BJ (cell line): ENCODE results near the gene GALNT2. TPM values are rescaled to one million over a fixed set of nuclear protein-coding genes. Genes with fewer than 3 reads are reported as not detected.

Experiments
- CTCF ChIA-PET: fragments of 350-600 bp; formaldehyde crosslinking; extraction: SDS; loops from one replicate; lab custom pipeline; 2021; ENCODE audit warnings: antibody characterized with exemption, inconsistent platforms; lab: Yijun Ruan, JAX
- POLR2A ChIA-PET: fragments of 300-600 bp; sonication (Branson Sonifier 250); formaldehyde crosslinking; extraction: SDS; loops from one replicate; lab custom pipeline; 2021; ENCODE audit warnings: antibody characterized with exemption; lab: Charles Lee
- DNase-seq: peaks from one replicate; pipeline ENCODE4 v3.0.0-alpha.2; 2011; ENCODE audit warnings: low read depth
- H3K27me3 ChIP-seq: 2 replicates; pipeline ENCODE4 v1.6.0; 2011; ENCODE audit warnings: low read length; ENCODE audit not compliant: control insufficient read depth, insufficient read depth
- H3K36me3 ChIP-seq: 2 replicates; pipeline ENCODE4 v1.5.1; 2011; ENCODE audit warnings: low read length; ENCODE audit not compliant: control insufficient read depth, insufficient read depth
- H3K4me3 ChIP-seq: 2 replicates; pipeline ENCODE4 v1.5.1; 2011; ENCODE audit warnings: low read depth, mild to moderate bottlenecking, control low read depth, low read length
- polyA plus RNA-seq: library from polyadenylated mRNA; depleted of rRNA; stranded (reverse); fragments of >200 nt; gene quantifications from 2 replicates; pipeline ENCODE4 v1.2.3, GENCODE V29; 2011
- TF ChIP-seq, protein P1 (sequence below): IDR thresholded peaks from 2 replicates; pipeline ENCODE4 v1.5.1; 2011; ENCODE audit warnings: low read depth, mild to moderate bottlenecking, control low read depth, inconsistent platforms, low read length, moderate library complexity; ENCODE audit not compliant: insufficient read depth

Gene GALNT2
- polyA plus RNA-seq, 1 experiment, result 90.9 TPM

DNA sequence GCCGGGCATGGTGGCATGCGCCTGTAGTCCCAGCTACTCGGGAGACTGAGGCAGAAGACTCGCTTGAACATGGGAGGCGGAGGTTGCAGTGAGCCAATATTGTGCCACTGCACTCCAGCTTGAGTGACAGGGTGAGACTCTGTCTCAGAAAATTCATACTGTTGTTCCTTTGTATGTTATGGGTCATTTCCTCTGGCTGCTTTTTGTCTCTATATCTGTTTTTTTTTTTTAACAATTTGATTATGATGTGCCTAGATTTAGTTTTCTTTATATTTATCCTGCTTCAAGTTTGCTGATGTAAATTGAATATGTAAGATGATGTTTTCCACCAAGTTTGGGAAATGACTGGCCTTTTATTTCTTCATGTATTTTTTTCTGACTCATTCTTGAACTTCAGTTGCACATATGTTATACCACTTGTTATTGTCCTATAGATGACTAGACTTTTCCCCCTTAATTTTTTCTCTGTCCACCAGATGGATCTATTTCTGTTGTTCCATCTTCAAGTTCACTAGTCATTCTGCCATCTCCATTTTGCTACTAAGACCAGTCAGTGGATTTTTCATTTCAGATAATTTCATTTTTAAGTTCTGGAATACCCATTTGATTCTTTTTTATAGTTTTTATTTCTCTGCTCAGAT, 173.5 kb downstream of the GALNT2 start:
- ChIA-PET CTCF (interaction anchor here (1.2 kb wide), 1 partner anchor 15 kb away, joined by 3 read pairs; no protein-coding TSS in a partner anchor), POLR2A (no interaction called here)
- TF ChIP-seq, protein P1, sequence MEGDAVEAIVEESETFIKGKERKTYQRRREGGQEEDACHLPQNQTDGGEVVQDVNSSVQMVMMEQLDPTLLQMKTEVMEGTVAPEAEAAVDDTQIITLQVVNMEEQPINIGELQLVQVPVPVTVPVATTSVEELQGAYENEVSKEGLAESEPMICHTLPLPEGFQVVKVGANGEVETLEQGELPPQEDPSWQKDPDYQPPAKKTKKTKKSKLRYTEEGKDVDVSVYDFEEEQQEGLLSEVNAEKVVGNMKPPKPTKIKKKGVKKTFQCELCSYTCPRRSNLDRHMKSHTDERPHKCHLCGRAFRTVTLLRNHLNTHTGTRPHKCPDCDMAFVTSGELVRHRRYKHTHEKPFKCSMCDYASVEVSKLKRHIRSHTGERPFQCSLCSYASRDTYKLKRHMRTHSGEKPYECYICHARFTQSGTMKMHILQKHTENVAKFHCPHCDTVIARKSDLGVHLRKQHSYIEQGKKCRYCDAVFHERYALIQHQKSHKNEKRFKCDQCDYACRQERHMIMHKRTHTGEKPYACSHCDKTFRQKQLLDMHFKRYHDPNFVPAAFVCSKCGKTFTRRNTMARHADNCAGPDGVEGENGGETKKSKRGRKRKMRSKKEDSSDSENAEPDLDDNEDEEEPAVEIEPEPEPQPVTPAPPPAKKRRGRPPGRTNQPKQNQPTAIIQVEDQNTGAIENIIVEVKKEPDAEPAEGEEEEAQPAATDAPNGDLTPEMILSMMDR, result no peak
- DNase-seq, result no peak
- no peak overlapping the region for H3K4me3 ChIP-seq
- H3K27me3 ChIP-seq, result no peaks in the 10 kb centered on the region
- peaks cover 8% of the 10 kb centered on the region for H3K36me3 ChIP-seq

DNA sequence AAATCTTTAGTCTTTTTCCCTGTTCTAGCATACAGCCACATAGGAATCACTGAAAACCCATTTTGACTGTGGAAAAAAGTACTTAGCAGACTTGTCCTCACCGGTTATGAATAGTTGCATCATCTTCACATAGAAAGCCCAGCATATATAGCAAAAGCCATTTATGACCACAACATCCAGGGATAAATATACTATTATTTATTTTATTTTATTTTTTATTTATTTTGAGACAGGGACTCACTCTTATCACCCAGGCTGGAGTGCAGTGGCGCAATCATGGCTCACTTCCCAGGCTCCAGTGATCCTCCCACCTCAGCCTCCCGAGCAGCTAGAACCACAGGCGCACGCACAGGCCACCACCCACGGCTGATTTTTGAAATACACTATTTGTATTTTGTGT, 175.3 kb downstream of the GALNT2 start:
- ChIA-PET CTCF (no interaction called here), POLR2A (no interaction called here)
- peaks cover 14% of the 10 kb centered on the region for H3K36me3 ChIP-seq
- no peak overlapping the region for H3K4me3 ChIP-seq
- no peaks in the 10 kb centered on the region for H3K27me3 ChIP-seq
- no peak for DNase-seq
- TF ChIP-seq, protein P1, result no peak

DNA sequence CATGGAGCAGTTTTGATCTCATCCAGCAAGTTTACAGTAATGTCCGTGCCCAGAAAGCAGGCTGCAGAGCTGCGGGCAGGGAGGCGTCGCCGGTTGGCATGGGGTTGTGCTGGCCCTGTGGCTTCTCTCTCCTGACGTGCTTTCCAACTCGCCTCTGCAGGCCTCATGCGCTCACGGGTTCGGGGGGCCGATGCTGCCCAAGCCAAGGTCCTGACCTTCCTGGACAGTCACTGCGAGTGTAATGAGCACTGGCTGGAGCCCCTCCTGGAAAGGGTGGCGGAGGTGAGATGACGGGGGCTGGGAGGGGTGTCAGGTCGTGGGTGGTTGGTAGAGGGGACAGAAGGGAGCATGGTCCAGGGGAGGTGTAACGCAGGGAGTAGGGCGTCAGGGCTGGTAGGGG, 176.1 kb downstream of the GALNT2 start:
- DNase-seq, result no peak
- TF ChIP-seq, protein P1, result no peak
- ChIA-PET CTCF (no interaction called here), POLR2A (no interaction called here)
- Histone ChIP-seq H3K27me3 (no peaks in the 10 kb centered on the region), H3K36me3 (peaks cover 16% of the 10 kb centered on the region), H3K4me3 (no peak overlapping the region)

DNA sequence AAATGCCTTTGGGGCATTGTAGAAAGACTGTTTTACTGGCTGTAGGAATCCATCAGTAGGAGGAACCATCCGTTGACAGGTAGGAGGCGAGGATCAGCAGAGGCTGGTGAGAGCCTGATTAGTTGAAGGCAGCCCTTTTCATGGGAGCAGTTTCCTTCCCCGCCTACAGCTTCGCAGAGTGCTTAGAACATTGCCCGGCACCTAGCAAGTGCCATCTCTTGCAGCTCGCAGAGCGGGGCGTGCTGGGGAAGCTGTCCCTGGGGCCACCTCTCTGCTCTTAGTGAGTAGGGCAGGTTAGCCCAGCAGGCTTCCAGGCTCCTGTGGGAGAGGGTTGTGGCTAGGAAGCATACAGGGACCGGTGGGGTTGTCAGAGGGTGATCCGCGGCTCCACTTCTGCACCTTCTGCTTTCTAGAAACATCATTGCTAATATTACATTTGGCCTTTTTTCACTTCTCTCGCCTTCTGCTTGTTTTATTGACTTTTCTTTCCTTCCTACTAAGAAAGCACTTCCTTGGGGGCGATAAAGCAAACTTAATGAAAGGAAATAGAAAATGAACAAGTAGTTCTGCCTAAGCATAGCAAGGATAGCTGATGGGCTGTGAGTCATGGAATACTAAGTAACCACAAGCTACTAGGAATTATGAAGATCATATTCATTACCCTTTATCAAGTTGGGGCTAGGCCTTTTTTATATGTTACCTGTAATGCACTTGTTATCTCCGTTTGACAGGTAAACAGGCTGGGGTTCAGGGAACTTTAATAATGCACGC, 176.7 kb downstream of the GALNT2 start:
- no peak for DNase-seq
- TF ChIP-seq, protein P1, result no peak
- ChIA-PET CTCF (no interaction called here), POLR2A (interaction anchor here (0.5 kb wide), 1 partner anchor 1825 kb away, joined by 3 read pairs; no protein-coding TSS in a partner anchor)
- H3K4me3 ChIP-seq, result no peak overlapping the region
- H3K36me3 ChIP-seq, result peaks cover 21% of the 10 kb centered on the region
- H3K27me3 ChIP-seq, result no peaks in the 10 kb centered on the region

DNA sequence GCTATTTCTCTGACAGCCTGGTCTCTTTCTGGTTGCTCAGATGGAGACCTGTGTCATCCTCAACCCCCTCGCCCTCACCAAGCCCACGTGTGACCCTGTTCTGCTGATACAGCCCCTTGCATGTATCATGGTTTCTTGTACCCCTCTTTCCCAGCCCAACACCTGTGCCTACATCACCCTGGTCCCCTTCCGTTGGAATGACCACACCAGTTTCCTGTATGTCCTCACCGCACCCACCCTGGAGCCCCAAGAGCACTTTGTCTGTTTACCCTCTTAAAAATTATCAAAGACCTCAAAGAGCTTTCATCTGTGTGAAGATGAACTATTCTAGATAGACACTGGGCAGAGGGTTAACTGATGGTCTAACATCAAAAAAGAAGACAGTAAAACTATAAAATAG, 179.5 kb downstream of the GALNT2 start:
- ChIA-PET POLR2A (no interaction called here), CTCF (interaction anchor here (0.6 to 0.9 kb wide), 2 partner anchors 24 kb away, joined by 3 read pairs; no protein-coding TSS in a partner anchor)
- no peak for DNase-seq
- Histone ChIP-seq H3K4me3 (no peak overlapping the region), H3K27me3 (no peaks in the 10 kb centered on the region), H3K36me3 (peaks cover 32% of the 10 kb centered on the region)
- TF ChIP-seq, protein P1, result no peak
